ENCODE data around the gene VAMP7. TPM values are rescaled to one million over a fixed set of nuclear protein-coding genes. Genes with fewer than 3 reads are reported as not detected.

VAMP7 gene
- total and polyA plus RNA-seq, 10 of the 15 experiments (the other 5 are each of a cell fraction or from before 2014, with no cell fraction given): 15.1 to 52.4 (median 35.8) TPM

GRCh38 chrX:155951237-155951789, 70.2 kb downstream of the VAMP7 start:
- Histone ChIP-seq H2AFZ (ENCODE audit: control insufficient read depth, low read depth, low read length) (no peak overlapping the region), H3K9ac (ENCODE audit: control insufficient read depth, insufficient read depth, low read length) (no peak overlapping the region), H3K4me1 (ENCODE audit: control insufficient read depth, insufficient read depth, low read length) (no peaks in the 10 kb centered on the region), H3K36me3 (ENCODE audit: control insufficient read depth in 2 of 2, insufficient read depth in 2 of 2, low read length in 1 of 2) (no peaks in the 10 kb centered on the region), H3K9me3 (replicated peaks; ENCODE audit: control insufficient read depth, insufficient read depth, low read length) (no peaks in the 10 kb centered on the region; the same call in 2 of the 3 replicates), H3K27ac (ENCODE audit: control insufficient read depth, insufficient read depth) (no peak overlapping the region), H3K79me2 (ENCODE audit: control insufficient read depth, insufficient read depth, low read length) (no peaks in the 10 kb centered on the region), H3K4me2 (ENCODE audit: control insufficient read depth, insufficient read depth) (no peak overlapping the region), H3K27me3 (replicated peaks in 1 of 2; ENCODE audit: control insufficient read depth in 2 of 2, insufficient read depth in 2 of 2, low read length in 1 of 2) (no peaks in the 10 kb centered on the region), H4K20me1 (ENCODE audit: control insufficient read depth, insufficient read depth) (no peaks in the 10 kb centered on the region), H3K4me3 (no peak overlapping the region)
- in situ Hi-C loops (cut with MboI): no loop called here
- no TSS peak for BruUV-seq (replicated peaks)
- TF ChIP-seq SMAD1 (IDR thresholded peaks at IDR 0.05; ENCODE audit: low read depth, partially characterized antibody): no peak
- no peak for TF ChIP-seq CHD1 (IDR thresholded peaks at IDR 0.05; ENCODE audit: low read depth, low read length)
- no peak for TF ChIP-seq RB1 (IDR thresholded peaks at IDR 0.05; ENCODE audit: borderline replicate concordance)
- no peak for TF ChIP-seq BMI1 (IDR thresholded peaks at IDR 0.05; ENCODE audit: borderline replicate concordance)
- no peak for TF ChIP-seq TCF3 (IDR thresholded peaks at IDR 0.05; ENCODE audit: borderline replicate concordance, insufficient read depth, low read depth, low read length)
- no peak for TF ChIP-seq CEBPZ (IDR thresholded peaks at IDR 0.05; ENCODE audit: low read depth, low read length)
- TF ChIP-seq ATF3 (IDR thresholded peaks at IDR 0.05; ENCODE audit: borderline replicate concordance, extremely low read depth, low read depth, low read length): no peak
- TF ChIP-seq ETV6 (conservative IDR thresholded peaks at IDR 0.05 in 1 of 2, IDR thresholded peaks at IDR 0.05 in 1 of 2; ENCODE audit: borderline replicate concordance in 1 of 2, low read depth in 1 of 2): no peak
- TF ChIP-seq YY1 (IDR thresholded peaks at IDR 0.05; ENCODE audit: low read depth, low read length): no peak
- TF ChIP-seq ZNF207 (IDR thresholded peaks at IDR 0.05; ENCODE audit: borderline replicate concordance): no peak
- no peak for TF ChIP-seq ZNF592 (IDR thresholded peaks at IDR 0.05)
- TF ChIP-seq PML (IDR thresholded peaks at IDR 0.05; ENCODE audit: low read length): no peak
- no peak for TF ChIP-seq PBX3 (IDR thresholded peaks at IDR 0.05; ENCODE audit: insufficient replicate concordance, low read depth, low read length)
- no peak for TF ChIP-seq HDGF (IDR thresholded peaks at IDR 0.05)
- no peak for TF ChIP-seq TAF1 (IDR thresholded peaks at IDR 0.05; ENCODE audit: borderline replicate concordance, low read depth, low read length)
- RAD21 ChIA-PET (ENCODE audit: unreplicated experiment): no interaction called here
- POLR2A ChIA-PET: no interaction called here
- CTCF ChIA-PET: no interaction called here
- ATAC-seq: no peak
- SMC1A ChIA-PET (ENCODE audit: uncharacterized antibody, unreplicated experiment): no interaction called here
- WGBS (ENCODE audit: insufficient coverage, insufficient replicate concordance, low lambda C conversion rate, missing lambda C conversion rate): 17% methylated on average over 3 of the region's 3 CpGs
- FAIRE-seq: no peak
- intact Hi-C loops (cut with micrococcal nuclease; ENCODE audit: unreplicated experiment): loop anchor here (2.0 kb wide), 1 partner anchor 47 kb away; no protein-coding TSS in a partner anchor
- no peak for DNase-seq (ENCODE audit: low read depth, low spot score)

All from GM12878 (cell line).